Ovary (tissue), 3 donors: ENCODE measurements around the gene FUCA2.

Source experiments
- EP300 ChIP-seq: sonication (generic); formaldehyde crosslinking; IDR thresholded peaks from one replicate; pipeline ENCODE4 v1.6.1; 2017; ENCODE audit warnings: antibody characterized with exemption
- POLR2A ChIP-seq: fragments of 450-650 bp; IDR thresholded peaks from one replicate; pipeline ENCODE4 v1.6.1; 2017; ENCODE audit warnings: antibody characterized with exemption, mild to moderate bottlenecking, moderate library complexity
- TF ChIP-seq, protein P1 (sequence below), 3 donors: fragments of 450-650 bp in 2 of 3; fragments of 200-600 bp in 1 of 3; IDR thresholded peaks; one replicate each; pipeline versions ENCODE4 v1.5.1 to v1.8.0; 2016 to 2022; ENCODE audit warnings: antibody characterized with exemption in 3 of 3, mild to moderate bottlenecking in 1 of 3
- donor health status: DM: no; HTN: no; CAD: no.

DNA sequence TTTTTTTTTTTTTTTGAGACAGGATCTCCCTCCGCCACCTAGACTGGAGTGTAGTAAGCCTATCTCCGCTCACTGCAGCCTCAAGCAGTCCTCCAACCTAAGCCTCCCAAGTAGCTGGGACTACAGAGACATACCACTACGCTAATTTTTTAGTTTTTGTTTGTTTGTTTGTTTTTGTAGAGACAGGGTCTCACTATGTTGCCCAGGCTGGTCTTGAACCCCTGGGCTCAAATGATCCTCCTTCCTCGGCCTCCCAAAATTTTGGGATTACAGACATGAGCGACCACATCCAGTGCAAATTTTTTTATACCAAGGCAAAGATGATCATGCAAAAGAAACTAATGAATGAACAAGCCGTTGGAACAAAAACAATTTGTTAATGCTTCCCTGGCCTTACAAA is 5.3 kb downstream of the FUCA2 start:
- TF ChIP-seq POLR2A (no peak), EP300 (no peak)
- TF ChIP-seq, protein P1, sequence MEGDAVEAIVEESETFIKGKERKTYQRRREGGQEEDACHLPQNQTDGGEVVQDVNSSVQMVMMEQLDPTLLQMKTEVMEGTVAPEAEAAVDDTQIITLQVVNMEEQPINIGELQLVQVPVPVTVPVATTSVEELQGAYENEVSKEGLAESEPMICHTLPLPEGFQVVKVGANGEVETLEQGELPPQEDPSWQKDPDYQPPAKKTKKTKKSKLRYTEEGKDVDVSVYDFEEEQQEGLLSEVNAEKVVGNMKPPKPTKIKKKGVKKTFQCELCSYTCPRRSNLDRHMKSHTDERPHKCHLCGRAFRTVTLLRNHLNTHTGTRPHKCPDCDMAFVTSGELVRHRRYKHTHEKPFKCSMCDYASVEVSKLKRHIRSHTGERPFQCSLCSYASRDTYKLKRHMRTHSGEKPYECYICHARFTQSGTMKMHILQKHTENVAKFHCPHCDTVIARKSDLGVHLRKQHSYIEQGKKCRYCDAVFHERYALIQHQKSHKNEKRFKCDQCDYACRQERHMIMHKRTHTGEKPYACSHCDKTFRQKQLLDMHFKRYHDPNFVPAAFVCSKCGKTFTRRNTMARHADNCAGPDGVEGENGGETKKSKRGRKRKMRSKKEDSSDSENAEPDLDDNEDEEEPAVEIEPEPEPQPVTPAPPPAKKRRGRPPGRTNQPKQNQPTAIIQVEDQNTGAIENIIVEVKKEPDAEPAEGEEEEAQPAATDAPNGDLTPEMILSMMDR (IDR thresholded peaks at IDR 0.05), result no peak
